ENCODE results near the gene MGMT.

- TF ChIP-seq CTCF (IDR thresholded peaks at IDR 0.05) (no peak), POLR2AphosphoS5 (IDR thresholded peaks at IDR 0.05) (no peak)
Measured at GRCh38 chr10:129532838-129533237, 65.8 kb downstream of the MGMT start.
